Stimulated activated CD8-positive, alpha-beta memory T cell treated with anti-CD3 and anti-CD28 coated beads, Interleukin-15, amount 100 ng/mL, for 4 hours (primary cell): ENCODE measurements around the gene ABRAXAS1.
"Not testable (repeated sequence)": the region's sequence is repeated elsewhere in the genome, so short reads cannot be mapped to it uniquely, and the experiment has no call there.

Experiments
- DNase-seq, 2 donors: peaks; one replicate each; pipeline ENCODE4 v3.0.0-alpha.2; 2020; ENCODE audit warnings: low read depth in 2 of 2

ABRAXAS1 gene

DNA sequence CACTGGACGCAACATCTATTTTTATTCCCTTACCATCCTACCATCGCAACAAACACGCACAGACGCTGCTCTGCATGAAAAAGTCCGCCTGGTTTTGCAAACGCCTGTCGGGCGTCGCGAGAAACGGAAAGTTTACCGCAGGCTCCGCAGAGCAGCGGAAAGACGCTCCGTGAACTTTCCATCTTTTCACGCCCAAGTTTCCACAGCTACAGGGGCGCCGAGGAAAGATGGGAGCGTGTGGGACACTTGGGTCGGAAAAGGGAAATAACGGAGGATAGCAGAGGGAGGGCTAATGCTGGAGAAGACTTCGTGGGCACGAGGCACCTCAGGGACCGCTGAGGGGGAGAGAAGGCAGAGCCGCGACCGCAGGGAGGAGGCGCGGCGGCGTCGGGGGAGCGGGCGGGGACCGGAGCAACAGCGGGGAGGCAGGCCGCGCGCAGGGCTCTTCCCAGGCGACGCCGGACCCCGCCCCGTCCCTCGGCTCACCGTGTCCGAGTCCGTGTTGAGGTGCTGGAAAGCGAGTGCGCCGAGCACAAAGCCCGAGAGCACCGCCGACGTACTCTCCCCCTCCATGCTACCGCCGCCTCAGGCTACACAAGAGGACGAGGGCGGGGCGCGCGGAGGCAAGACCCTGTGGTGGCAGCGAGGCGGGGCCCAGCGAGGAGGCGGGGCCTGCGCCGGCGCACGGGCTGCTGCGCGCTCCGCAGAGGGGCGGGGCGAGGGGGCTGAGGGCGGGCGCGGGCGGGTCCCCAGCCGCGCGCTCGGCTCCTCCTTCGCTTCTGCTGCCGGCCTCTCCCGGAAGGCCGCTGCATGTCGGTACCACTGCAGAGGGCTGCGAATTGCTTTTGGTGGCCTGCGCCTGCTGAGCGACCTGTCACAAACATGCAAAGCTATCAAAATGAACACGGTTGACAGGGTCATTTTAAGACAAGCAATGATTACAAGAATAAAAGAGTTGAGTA, at the start of gene ABRAXAS1:
ABRAXAS1 (minus strand) TSS at position 601 of the 962 bp plus-strand sequence; CDS start at position 573, 28 bp downstream.
- DNase-seq, result peak; percentile 87 to 93

DNA sequence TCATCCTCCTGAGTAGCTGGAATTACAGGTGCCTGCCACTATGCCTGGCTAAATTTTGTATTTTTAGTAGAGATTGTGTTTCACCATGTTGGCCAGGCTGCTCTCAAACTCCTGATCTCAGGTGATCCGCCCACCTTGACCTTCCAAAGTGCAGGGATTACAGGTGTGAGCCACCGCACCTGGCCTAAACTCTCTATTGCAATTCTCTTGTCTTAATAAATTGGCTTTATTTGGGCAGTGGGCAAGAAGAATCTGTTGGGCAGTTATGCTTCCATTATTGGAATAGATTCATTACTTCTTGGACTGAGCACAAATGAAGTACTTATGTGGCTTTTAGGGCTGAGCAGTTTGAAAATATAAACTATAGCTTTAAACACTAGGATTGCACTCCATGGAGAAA, 42.8 kb upstream of the ABRAXAS1 start:
- no peak for DNase-seq

DNA sequence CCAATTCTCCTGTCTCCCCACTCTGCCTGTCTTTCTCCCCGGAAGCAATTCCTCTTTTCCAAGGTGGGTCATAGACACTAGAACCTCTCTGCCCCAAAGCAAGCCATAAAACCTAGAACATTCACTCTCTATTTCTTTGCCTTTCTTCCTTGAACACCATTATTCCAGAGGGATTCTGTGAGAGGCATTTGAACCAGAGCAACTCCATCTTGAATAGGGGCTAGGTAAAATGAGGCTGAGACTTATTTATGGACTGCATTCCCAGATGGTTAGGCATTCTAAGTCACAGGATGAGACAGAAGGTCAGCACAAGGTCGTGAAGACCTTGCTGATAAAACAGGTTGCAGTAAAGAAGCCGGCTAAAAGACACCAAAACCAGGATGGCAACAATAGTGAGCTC, 37.3 kb upstream of the ABRAXAS1 start:
- DNase-seq, result no peak

DNA sequence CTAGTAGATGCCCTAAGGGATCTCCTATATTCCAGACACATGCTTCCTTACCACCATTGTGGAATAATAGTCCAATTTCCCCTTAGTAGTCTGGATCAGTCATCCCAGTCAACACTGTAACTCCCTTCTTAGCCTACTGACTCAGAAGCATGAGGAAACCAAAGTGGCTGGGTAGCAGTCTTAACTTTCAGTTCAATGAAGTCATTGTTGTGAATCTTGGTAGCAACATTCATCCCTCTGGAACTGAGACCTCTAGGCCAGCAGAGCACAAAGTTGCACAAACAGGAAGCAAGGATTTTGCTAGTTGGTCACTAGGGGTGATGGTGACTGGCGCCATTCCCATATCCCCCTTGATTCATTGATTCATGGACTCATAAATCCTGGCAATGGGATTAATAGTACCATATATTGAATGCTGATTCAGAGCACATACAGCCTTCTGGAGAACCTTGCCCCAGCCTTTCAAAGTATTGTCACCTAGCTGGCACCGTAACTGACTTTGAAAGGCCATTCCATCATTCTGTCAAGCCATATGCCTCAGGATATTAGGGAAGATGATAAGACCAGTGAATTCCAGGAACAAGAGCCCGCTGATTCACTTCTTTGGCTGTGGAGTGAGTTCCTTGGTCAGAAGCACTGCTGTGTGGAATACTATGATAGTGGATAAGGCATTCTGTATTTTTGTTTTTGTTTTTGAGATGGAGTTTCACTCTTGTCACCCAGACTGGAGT, 31.3 kb upstream of the ABRAXAS1 start:
- no peak for DNase-seq

DNA sequence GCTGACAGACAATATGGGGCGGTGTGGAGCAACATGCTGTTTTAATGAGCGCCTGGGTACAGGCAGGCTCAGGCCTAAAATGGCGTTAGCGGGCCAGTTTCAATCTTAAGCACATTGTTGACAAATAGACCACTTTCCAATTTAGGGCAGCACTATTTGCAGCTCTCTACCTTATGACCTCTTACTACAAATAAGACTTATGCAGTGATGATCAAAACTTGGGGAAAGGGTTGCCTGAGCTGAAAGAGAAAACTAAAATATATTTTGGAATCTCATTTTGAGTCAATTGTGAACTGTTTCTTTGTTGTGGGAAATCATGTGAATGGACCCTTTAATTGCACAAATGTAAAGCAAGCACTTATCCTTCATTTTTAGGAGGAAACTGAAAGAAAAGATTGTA, 25.5 kb upstream of the ABRAXAS1 start:
- DNase-seq, result no peak

DNA sequence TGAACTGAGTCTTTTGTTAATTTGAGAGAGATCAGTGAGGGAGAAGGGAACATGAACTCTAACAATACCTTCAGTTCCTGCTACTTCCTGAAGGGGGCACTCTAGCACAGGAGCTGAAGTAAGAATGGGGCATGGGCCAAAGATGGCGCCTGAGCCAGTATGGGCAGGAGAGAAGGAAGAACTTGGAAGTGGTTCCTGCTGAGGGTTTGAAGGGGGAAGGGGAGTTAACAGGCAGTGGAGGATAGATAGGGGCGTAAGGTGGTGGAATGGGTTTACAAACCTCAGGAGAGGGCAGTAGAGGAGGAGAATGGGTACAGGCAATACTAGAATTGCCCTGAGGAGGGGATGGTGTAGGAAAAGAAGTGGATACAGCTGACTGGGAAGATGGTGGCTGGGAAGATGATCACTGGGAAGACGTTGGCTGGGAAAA, 24.3 kb upstream of the ABRAXAS1 start:
- peak in 1 of 2 donors; percentile 15 for DNase-seq

DNA sequence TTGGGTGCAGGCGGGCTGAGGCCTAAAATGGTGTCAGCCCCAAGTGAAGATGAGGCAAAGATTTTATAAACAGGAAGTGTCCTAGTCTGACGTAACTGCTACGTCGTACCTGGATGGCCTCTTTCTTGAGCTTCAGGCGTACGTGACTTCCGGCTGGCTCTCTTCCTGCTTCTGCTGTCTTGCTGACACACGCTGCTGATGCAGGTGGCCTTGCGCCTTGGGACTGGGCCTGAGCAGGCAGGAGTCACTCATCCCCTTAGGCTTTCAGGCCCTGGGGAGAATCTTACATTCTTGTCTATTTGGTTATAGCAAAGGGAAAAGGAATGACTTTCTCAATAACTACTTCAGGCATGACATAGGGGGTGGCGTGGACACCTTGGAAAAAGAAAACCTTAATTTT, 20.1 kb upstream of the ABRAXAS1 start:
- DNase-seq, result no peak

DNA sequence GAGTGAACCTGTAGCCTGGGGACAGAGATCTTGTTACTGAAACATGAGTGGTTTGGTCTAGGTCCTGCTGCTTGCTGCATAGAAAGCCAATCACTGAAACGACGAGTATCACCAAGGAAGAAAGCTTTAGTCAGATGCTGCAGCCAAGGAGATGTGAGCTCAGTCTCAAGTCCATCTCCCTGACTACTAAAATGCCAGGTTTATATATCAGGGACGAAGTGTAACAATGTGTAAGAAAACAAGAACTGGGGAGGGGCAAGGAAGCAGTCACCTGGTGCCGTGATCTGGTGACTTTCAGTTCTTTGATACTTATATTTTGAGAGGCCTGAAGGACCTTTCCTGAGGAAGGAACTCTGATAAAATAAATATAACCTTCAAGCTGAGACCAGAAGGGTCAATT, 19.6 kb upstream of the ABRAXAS1 start:
- DNase-seq, result no peak

DNA sequence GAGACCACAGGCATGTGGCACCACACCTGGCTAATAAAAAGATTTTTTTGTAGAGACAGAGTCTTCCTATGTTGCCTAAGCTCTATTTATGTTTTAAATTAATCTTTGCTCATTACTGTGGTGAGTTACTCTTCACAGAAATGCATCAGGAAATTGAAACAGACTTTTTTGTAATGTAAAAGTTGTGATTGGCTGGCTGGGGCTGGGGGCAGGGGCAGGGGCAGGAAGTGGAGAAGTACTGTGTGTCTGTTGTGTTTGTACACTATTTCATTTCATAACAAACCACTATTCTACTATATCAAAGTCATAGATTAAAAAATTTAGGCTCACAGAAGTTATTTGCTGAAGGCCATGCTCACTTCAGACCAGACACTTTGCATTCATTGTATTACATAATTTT, 19.1 kb upstream of the ABRAXAS1 start:
- no peak for DNase-seq

DNA sequence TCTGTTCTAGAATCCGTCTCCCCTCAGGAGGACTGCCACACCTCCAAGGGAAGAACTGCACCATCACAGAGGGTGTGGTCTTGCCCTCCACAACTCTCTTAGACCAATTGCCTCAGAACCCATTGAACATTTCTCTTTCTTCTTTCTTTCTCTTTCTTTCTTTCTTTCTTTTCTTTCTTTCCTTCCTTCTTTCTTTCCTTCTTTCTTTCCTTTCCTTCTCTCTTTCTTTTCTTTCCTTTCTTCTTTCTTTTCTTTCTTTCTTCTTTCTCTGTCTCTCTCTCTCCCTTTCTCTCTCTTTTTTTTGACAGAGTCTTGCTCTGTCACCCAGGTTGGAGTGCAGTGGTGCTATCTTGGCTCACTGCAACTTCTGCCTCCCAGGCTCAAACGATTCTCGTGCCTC, 16.8 kb upstream of the ABRAXAS1 start:
- not testable (repeated sequence) for DNase-seq

DNA sequence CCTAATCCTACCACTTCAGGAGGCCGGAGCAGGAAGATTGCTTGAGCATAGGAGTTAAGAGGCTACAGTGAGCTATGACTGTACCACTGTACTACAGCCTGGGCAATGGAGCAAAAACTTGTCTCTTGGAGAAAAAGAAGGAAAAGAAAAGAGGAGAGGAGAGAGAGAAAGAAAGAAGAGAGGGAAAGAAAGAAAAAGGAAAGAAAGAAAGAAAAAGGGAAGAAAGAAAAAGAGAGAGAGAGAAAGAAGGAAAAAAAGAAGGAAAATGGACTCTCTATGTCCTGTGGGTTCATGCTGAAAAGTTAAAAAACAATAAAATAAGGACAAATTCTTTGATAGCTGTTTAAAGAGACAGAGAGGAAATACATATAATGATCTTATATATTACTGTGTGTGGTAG, 13.3 kb upstream of the ABRAXAS1 start:
- DNase-seq, result no peak

DNA sequence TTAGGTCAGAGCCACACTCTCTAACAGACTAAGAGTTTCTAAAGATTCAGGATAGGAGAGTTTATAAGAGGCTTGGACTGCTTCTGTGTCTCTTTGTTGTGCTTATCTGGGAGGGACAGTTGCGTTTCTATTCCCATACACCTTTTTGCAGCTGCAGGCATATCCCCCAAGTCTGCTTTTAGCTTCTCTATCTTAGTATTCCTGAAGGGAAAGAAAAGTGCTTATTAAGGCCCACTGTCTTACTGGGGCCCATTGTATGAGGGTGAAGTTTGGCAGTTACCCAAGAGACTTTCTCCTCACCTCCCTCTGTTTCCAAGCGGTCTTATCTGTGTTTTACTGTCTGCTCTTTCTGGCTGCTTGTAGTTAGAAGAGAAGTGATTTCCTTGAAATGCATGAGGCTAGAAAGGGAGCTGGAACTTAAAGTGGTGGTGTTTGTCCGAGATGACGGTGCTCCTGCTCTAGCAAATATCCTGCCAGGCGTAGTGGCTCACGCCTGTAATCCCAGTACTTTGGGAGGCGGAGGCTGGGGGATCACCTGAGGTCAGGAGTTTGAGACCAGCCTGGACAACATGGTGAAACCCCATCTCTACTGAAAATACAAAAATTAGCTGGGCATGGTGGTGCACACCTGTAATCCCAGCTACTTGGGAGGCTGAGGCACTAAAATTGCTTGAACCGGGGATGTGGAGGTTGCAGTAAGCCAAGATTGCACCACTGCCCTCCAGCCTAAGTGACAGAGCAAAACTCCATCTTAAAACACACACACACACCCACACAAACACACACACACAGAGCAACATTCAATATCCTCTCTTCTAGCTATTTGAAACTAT, 11.4 kb upstream of the ABRAXAS1 start:
- DNase-seq, result not testable (repeated sequence)

DNA sequence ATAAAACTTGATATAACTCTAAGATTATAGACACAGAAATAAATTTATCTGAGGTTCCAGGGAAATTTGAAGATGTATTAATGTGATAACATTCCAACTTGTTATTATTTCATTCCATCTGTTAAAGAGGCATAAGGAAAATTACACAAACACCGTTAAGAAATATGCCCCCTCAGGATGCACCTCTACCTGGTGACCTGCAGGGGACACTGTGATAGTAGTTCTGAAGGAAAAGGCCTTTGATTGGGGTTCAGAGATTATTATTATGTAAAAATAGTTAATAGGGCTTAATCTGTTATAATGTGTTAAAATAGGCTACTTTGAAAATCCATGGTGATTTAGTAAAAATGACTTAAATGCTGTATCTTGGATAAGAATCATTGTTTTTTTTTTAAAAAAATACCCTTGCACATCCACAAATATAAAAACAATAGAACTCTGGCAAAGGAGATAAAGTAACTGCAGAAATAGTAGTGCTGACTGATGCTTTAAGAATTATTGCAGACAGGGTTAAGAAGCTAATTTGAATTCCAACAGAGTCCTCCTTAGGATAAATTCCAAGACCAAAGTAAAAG, 6.1 kb upstream of the ABRAXAS1 start:
- no peak for DNase-seq

DNA sequence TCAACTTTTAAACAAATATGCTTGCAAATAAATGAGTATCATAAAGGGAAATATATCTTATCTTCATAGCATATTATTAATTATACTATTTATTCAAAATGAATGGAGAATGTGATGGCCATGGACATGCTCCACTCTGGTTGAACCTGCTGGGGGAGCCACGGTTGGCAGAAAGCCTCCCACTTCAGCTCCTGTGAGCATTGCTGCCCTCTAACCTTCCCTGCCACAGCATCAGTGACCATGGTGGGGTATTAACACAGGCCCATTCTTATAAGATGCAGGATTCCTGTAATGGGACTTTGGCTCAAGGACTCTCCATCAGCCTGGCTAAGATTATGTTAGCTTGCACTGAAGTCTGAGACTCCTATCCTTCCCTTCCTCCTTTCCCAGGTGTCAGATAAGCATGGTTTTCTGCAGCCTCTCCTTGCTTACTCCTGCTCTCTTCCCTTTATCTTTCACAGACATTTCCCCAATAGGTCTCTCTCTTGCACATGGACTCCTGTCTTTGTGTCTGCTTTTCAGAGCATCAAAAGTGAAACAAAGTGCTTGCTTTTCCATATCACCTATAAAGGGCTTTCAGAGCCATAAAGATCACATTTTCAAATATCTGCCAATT, 4.9 kb upstream of the ABRAXAS1 start:
- no peak for DNase-seq

DNA sequence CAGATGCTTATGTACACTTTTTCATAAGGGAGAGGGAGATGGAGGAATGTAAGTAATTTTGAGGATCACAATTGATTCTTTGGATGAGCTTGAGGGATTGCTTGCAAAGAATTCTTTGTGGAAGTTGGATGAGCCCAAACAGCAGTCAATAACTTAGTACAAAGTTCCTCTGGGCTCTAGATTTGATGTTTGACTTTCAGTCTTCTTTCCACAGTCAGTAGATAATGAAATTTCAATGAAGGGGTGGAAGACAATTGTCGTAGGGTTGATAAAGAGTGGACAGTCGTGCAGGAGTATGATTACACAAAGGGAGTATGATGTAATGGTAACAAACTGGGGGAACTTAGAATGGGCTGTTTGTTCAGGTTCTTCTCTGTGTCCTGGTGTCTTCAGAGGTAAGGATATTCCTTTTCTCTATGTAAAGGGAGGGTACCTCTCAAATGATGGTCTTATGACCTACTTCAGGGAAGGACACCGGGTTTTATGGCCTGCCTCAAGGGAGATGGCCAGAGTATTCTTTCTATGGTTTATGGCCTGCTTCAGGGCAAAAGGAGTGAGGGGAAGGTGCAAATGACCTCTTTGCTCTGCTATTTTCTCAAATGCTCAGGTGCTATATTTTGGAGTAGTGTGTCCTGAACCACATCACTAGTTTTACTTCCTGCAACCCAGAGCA, 1.7 kb upstream of the ABRAXAS1 start:
- no peak for DNase-seq

DNA sequence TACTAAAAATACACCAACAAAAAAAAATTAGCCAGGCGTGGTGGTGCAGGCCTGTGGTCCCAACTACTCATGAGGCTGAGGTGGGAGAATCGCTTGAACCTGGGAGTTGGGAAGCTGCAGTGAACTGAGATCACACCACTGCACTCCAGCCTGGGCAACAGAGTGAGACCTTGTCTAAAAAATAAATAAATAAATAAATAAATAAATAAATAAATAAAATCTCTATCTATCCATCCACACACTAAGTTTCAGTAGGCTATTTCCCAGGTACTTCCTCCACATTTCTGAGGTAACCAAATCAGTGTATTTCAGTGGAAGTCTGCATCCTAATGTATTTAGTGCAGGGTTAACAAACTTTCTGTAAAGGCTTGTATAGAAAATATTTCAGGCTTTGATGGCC, 10.9 kb downstream of the ABRAXAS1 start:
- DNase-seq, result no peak

DNA sequence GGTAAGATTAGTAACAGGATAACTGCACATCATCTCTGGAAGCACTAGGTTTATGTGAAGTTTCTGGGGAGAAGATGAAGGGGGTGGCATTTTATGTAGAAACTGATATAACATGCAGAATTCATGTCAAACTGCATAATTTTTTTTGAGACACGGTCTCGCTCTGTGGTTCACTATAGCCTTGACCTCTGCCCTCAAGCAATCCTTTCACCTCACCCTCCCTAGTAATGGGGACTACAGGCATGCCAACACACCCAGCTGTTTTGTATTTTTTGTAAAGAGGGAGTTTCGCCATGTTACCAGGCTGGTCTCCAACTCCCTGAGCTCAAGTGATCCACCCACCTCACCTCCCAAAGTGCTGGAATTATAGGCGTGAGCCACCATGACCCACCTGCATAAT, 11.5 kb downstream of the ABRAXAS1 start:
- no peak for DNase-seq

DNA sequence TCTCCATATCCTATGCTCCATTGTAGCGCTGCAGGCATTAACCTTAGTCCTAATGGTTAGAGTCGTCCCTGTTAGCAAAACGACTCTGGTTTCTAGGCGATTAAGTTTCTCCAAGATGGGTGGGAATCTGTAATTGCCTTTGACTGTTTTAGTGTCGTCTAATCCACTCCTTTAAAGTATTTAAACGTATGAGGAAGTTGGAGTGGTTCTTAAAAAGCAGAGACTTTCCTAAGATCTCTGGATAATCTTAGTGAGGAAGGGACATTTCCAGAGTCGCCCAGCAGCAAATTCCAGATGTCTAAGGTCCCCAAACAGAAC, 28.8 kb downstream of the ABRAXAS1 start:
- DNase-seq, result no peak

DNA sequence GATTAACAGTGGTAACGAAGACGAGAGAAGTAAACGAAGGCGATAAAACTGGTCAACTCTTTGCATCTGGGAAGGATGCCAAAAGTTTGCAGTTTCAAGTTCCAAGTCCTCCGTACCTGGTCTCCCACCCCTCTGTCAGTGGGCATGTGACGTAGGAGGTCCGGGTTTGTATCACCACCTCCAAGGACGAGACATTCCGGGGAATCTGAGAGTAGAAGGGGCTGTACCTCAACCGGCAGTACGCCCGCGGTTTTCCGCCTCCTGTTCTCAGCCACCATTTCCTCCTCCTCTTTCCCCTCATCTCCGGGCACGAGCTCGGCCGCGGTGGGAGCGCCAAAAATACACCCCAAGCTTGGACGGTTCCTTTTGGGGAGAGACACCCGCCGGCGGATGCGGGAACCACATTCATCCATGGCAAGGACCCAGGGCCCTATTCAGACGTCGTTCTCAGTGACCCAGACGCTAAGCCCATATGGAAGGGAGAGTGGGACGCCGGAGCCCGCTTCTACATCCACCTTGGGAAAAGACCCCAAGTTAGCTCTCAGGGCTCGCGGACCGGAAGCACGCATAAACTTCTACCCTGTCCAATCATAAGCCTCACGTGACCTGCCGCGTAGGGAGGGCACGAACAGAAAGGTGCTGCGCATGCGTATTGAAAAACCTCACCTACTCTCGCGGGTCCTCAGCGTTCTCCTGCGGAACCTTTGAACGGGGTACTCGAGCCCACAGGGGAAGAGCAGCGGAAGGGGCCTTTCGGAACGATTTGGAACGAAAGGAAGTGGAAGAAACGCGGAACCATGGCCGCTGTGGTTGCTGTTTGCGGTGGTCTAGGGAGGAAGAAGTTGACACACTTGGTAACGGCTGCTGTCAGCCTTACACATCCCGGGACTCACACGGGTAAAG, 29.4 kb downstream of the ABRAXAS1 start, which contains the start of the genes HELQ and MRPS18C:
HELQ (minus strand) TSS at position 543 of the 903 bp plus-strand sequence; CDS start at position 413, 130 bp downstream.
MRPS18C (plus strand) TSS at position 778 of the 903 bp plus-strand sequence; CDS start at position 798, 20 bp downstream.
- peak; percentile 90 to 93 for DNase-seq
